Bronchial epithelial cell (primary cell): Measurements from ENCODE around the gene KIAA0232. TPM values are rescaled to one million over a fixed set of nuclear protein-coding genes. Genes with fewer than 3 reads are reported as not detected.

Experiments used
- DNase-seq: peaks from one replicate; pipeline ENCODE4 v3.0.0-alpha.2; 2010; ENCODE audit warnings: low read depth
- FAIRE-seq: peaks from 2 replicates; lab custom pipeline; 2011; peaks lifted over from hg19 to GRCh38; lab: Jason Lieb, UNC
- H3K27me3 ChIP-seq: 2 replicates; pipeline ENCODE4 v1.5.1; 2011; ENCODE audit warnings: low read length; ENCODE audit not compliant: control insufficient read depth, insufficient read depth
- H3K36me3 ChIP-seq: 2 replicates; pipeline ENCODE4 v1.5.1; 2011; ENCODE audit warnings: low read length; ENCODE audit not compliant: control insufficient read depth, insufficient read depth
- H3K4me3 ChIP-seq: 2 replicates; pipeline ENCODE4 v1.5.1; 2011; ENCODE audit warnings: mild to moderate bottlenecking, low read depth, low read length, control low read depth
- CTCF ChIP-seq: IDR thresholded peaks from 2 replicates; pipeline ENCODE4 v1.5.1; 2011; ENCODE audit warnings: mild to moderate bottlenecking, moderate library complexity, low read length, control low read depth, inconsistent platforms; ENCODE audit not compliant: insufficient read depth, severe bottlenecking
- total RNA-seq: library from RNA; depleted of rRNA; stranded (reverse); fragments of >200 nt; gene quantifications from 2 replicates; pipeline ENCODE4 v1.2.1, GENCODE V29; 2014

KIAA0232 gene
- total RNA-seq, 1 donor from 2014 or later, result 20.5 TPM

GRCh38 chr4:6915041-6916005 is 132.8 kb downstream of the KIAA0232 start:
- no peaks in the 10 kb centered on the region for H3K36me3 ChIP-seq
- H3K4me3 ChIP-seq, result no peak overlapping the region
- DNase-seq (no peak), FAIRE-seq (no peak)
- no peak for TF ChIP-seq CTCF
- no peaks in the 10 kb centered on the region for H3K27me3 ChIP-seq

- FAIRE-seq (no peak), DNase-seq (no peak)
- Histone ChIP-seq H3K36me3 (no peaks in the 10 kb centered on the region), H3K27me3 (no peaks in the 10 kb centered on the region), H3K4me3 (no peak overlapping the region)
- no peak for TF ChIP-seq CTCF
Observed at GRCh38 chr4:6916069-6916586, 133.6 kb downstream of the KIAA0232 start.

- Histone ChIP-seq H3K36me3 (no peaks in the 10 kb centered on the region), H3K27me3 (no peaks in the 10 kb centered on the region), H3K4me3 (no peak overlapping the region)
- FAIRE-seq, result peak; percentile 28
- TF ChIP-seq CTCF, result no peak
- peak; percentile 37 for DNase-seq
Observed at GRCh38 chr4:6916587-6917460, 134.3 kb downstream of the KIAA0232 start.

- Histone ChIP-seq H3K36me3 (no peaks in the 10 kb centered on the region), H3K4me3 (no peak overlapping the region), H3K27me3 (no peaks in the 10 kb centered on the region)
- peak; percentile 30 for DNase-seq
- no peak for FAIRE-seq
- peak; percentile 75 for TF ChIP-seq CTCF
Observed at GRCh38 chr4:6917461-6918271, 135.1 kb downstream of the KIAA0232 start.

GRCh38 chr4:6918338-6918737 is 135.8 kb downstream of the KIAA0232 start:
- TF ChIP-seq CTCF, result no peak
- Histone ChIP-seq H3K27me3 (no peaks in the 10 kb centered on the region), H3K36me3 (no peaks in the 10 kb centered on the region), H3K4me3 (no peak overlapping the region)
- FAIRE-seq (peak; percentile 47), DNase-seq (no peak)
